Osteoblast (primary cell): Measurements from ENCODE around the gene ANKS1B. TPM values are rescaled to one million over a fixed set of nuclear protein-coding genes. Genes with fewer than 3 reads are reported as not detected.

Experiments used
- DNase-seq: peaks from one replicate; pipeline ENCODE4 v3.0.0; 2011; ENCODE audit warnings: low spot score, mixed read lengths; ENCODE audit not compliant: insufficient read length; ENCODE audit errors: missing footprints
- H2AFZ ChIP-seq: 2 replicates; pipeline ENCODE4 v1.6.0; 2011; ENCODE audit warnings: mild to moderate bottlenecking, low read length
- H3K27ac ChIP-seq: 2 replicates; pipeline ENCODE4 v1.5.1; 2011; ENCODE audit warnings: mild to moderate bottlenecking, low read depth, low read length, moderate library complexity
- H3K27me3 ChIP-seq: 2 replicates; pipeline ENCODE4 v1.6.0; 2012; ENCODE audit warnings: mild to moderate bottlenecking, control low read depth, inconsistent platforms, low read length, moderate library complexity; ENCODE audit not compliant: insufficient read depth
- H3K36me3 ChIP-seq: 2 replicates; pipeline ENCODE4 v1.5.1; 2011; ENCODE audit warnings: mild to moderate bottlenecking, low read length, control low read depth, moderate library complexity; ENCODE audit not compliant: insufficient read depth
- H3K4me1 ChIP-seq: 2 replicates; pipeline ENCODE4 v1.5.1; 2011; ENCODE audit warnings: mild to moderate bottlenecking, low read length, control low read depth, moderate library complexity; ENCODE audit not compliant: insufficient read depth
- H3K4me2 ChIP-seq: 2 replicates; pipeline ENCODE4 v1.6.0; 2011; ENCODE audit warnings: mild to moderate bottlenecking, low read length; ENCODE audit not compliant: insufficient read depth
- H3K4me3 ChIP-seq: fragments of 200-600 bp; sonication (generic); 3 replicates; pipeline ENCODE4 v1.5.1; 2012; ENCODE audit warnings: mild to moderate bottlenecking, low read length, inconsistent platforms; ENCODE audit not compliant: insufficient read depth
- H3K79me2 ChIP-seq: 2 replicates; pipeline ENCODE4 v1.6.0; 2012; ENCODE audit warnings: mild to moderate bottlenecking, low read length, control low read depth, inconsistent platforms; ENCODE audit not compliant: insufficient read depth
- H3K9me3 ChIP-seq: 2 replicates; pipeline ENCODE4 v1.5.1; 2011; ENCODE audit warnings: low read depth, low read length, control low read depth
- H4K20me1 ChIP-seq: 2 replicates; pipeline ENCODE4 v1.6.0; 2012; ENCODE audit warnings: mild to moderate bottlenecking, low read length, control low read depth; ENCODE audit not compliant: insufficient read depth
- CTCF ChIP-seq: IDR thresholded peaks from 2 replicates; pipeline ENCODE4 v1.5.1; 2011; ENCODE audit warnings: mild to moderate bottlenecking, low read depth, low read length, moderate library complexity; ENCODE audit errors: extremely low read depth
- total RNA-seq: library from RNA; depleted of rRNA; stranded (reverse); fragments of >200 nt; gene quantifications from 2 replicates; pipeline ENCODE4 v1.2.3, GENCODE V29; 2012

ANKS1B gene
- total RNA-seq, 1 donor: 2.2 TPM

GRCh38 chr12:99915251-99916082 is 69.3 kb downstream of the ANKS1B start:
- TF ChIP-seq CTCF: no peak
- Histone ChIP-seq H3K9me3 (no peaks in the 10 kb centered on the region), H3K4me3 (no peak overlapping the region), H3K36me3 (no peaks in the 10 kb centered on the region), H3K27ac (peak overlapping the region; percentile 81), H3K27me3 (no peaks in the 10 kb centered on the region), H3K4me2 (peak overlapping the region; percentile 18), H3K79me2 (no peaks in the 10 kb centered on the region), H2AFZ (no peak overlapping the region), H3K4me1 (peaks cover 39% of the 10 kb centered on the region), H4K20me1 (no peaks in the 10 kb centered on the region)
- peak; percentile 73 for DNase-seq

- H3K4me3 ChIP-seq: no peak overlapping the region
- no peaks in the 10 kb centered on the region for H3K9me3 ChIP-seq
- H2AFZ ChIP-seq: no peak overlapping the region
- H4K20me1 ChIP-seq: no peaks in the 10 kb centered on the region
- TF ChIP-seq CTCF: no peak
- DNase-seq: no peak
- H3K4me2 ChIP-seq: no peak overlapping the region
- H3K79me2 ChIP-seq: no peaks in the 10 kb centered on the region
- H3K36me3 ChIP-seq: no peaks in the 10 kb centered on the region
- peak overlapping the region; percentile 81 for H3K27ac ChIP-seq
- no peaks in the 10 kb centered on the region for H3K27me3 ChIP-seq
- peaks cover 43% of the 10 kb centered on the region for H3K4me1 ChIP-seq
Measured at GRCh38 chr12:99914206-99914605, 70.5 kb downstream of the ANKS1B start.

GRCh38 chr12:99911967-99912366 is 72.8 kb downstream of the ANKS1B start:
- Histone ChIP-seq H3K27ac (peak overlapping the region; percentile 87), H4K20me1 (no peaks in the 10 kb centered on the region), H3K79me2 (no peaks in the 10 kb centered on the region), H3K4me1 (peaks cover 43% of the 10 kb centered on the region), H3K4me2 (peak overlapping the region; percentile 73), H3K9me3 (no peaks in the 10 kb centered on the region), H3K36me3 (no peaks in the 10 kb centered on the region), H3K27me3 (no peaks in the 10 kb centered on the region), H2AFZ (peak overlapping the region; percentile 45), H3K4me3 (peak overlapping the region; percentile 38)
- TF ChIP-seq CTCF: no peak
- peak; percentile 37 for DNase-seq

- no peaks in the 10 kb centered on the region for H3K79me2 ChIP-seq
- no peak for TF ChIP-seq CTCF
- H3K36me3 ChIP-seq: no peaks in the 10 kb centered on the region
- no peak overlapping the region for H3K4me3 ChIP-seq
- peak; percentile 85 for DNase-seq
- peaks cover 39% of the 10 kb centered on the region for H3K4me1 ChIP-seq
- no peaks in the 10 kb centered on the region for H3K27me3 ChIP-seq
- H3K4me2 ChIP-seq: peak overlapping the region; percentile 73
- H2AFZ ChIP-seq: no peak overlapping the region
- H3K27ac ChIP-seq: peak overlapping the region; percentile 87
- H3K9me3 ChIP-seq: no peaks in the 10 kb centered on the region
- H4K20me1 ChIP-seq: no peaks in the 10 kb centered on the region
Measured at GRCh38 chr12:99911081-99911480, 73.7 kb downstream of the ANKS1B start.
